NCI-H2171 (cell line): ENCODE measurements around the gene USO1.
"Not testable (repeated sequence)": the region's sequence is repeated elsewhere in the genome, so short reads cannot be mapped to it uniquely, and the experiment has no call there.

Experiments
- DNase-seq: peaks from one replicate; lab custom pipeline; 2025; lab: John Stamatoyannopoulos, UW

The USO1 gene

GRCh38 chr4:75769036-75769435 is 44.7 kb downstream of the USO1 start:
- DNase-seq, result no peak

- no peak for DNase-seq
Measured at GRCh38 chr4:75771607-75772006, 47.2 kb downstream of the USO1 start.

- DNase-seq, result no peak
Measured at GRCh38 chr4:75777589-75777988, 53.2 kb downstream of the USO1 start.

- DNase-seq, result no peak
Measured at GRCh38 chr4:75779105-75779757, 54.9 kb downstream of the USO1 start.

GRCh38 chr4:75781305-75781704 is 56.9 kb downstream of the USO1 start:
- DNase-seq, result no peak

GRCh38 chr4:75786526-75786925 is 62.1 kb downstream of the USO1 start:
- no peak for DNase-seq

- no peak for DNase-seq
Measured at GRCh38 chr4:75786938-75787337, 62.6 kb downstream of the USO1 start.

GRCh38 chr4:75790024-75790423 is 65.6 kb downstream of the USO1 start:
- DNase-seq, result no peak

GRCh38 chr4:75800972-75801371 is 76.6 kb downstream of the USO1 start:
- no peak for DNase-seq

- not testable (repeated sequence) for DNase-seq
Measured at GRCh38 chr4:75806035-75806434, 81.7 kb downstream of the USO1 start.

- DNase-seq, result no peak
Measured at GRCh38 chr4:75817901-75818300, 93.5 kb downstream of the USO1 start.

- no peak for DNase-seq
Measured at GRCh38 chr4:75819121-75819520, 94.7 kb downstream of the USO1 start.

GRCh38 chr4:75820197-75820596 is 95.8 kb downstream of the USO1 start:
- no peak for DNase-seq

GRCh38 chr4:75820676-75821075 is 96.3 kb downstream of the USO1 start:
- no peak for DNase-seq

GRCh38 chr4:75821216-75821615 is 96.8 kb downstream of the USO1 start:
- DNase-seq, result no peak

GRCh38 chr4:75821966-75822365 is 97.6 kb downstream of the USO1 start:
- no peak for DNase-seq

GRCh38 chr4:75822416-75822815 is 98.0 kb downstream of the USO1 start:
- no peak for DNase-seq

- DNase-seq, result no peak
Measured at GRCh38 chr4:75823812-75824211, 99.4 kb downstream of the USO1 start.

GRCh38 chr4:75830906-75831305 is 106.5 kb downstream of the USO1 start:
- DNase-seq, result no peak

- DNase-seq, result no peak
Measured at GRCh38 chr4:75831856-75832405, 107.6 kb downstream of the USO1 start.

GRCh38 chr4:75834095-75834771 is 109.9 kb downstream of the USO1 start:
- DNase-seq, result no peak

- DNase-seq, result no peak
Measured at GRCh38 chr4:75834772-75835154, 110.4 kb downstream of the USO1 start.

- no peak for DNase-seq
Measured at GRCh38 chr4:75841641-75842520, 117.5 kb downstream of the USO1 start.
